Endothelial cell of umbilical vein (primary cell): ENCODE data around the gene FAM43B.

ENCODE experiments used
- EZH2 ChIP-seq: IDR thresholded peaks from 2 replicates; pipeline ENCODE4 v1.6.1; 2012; ENCODE audit warnings: borderline replicate concordance, low read depth, mild to moderate bottlenecking, moderate library complexity, low read length, inconsistent platforms; ENCODE audit not compliant: severe bottlenecking
- MYC ChIP-seq: IDR thresholded peaks from one replicate; pipeline ENCODE4 v1.6.1; 2011; ENCODE audit warnings: mild to moderate bottlenecking, low read depth, low read length
- TF ChIP-seq, protein P1 (sequence below), 2 donors: IDR thresholded peaks; 1 replicate in 1 of 2; 2 replicates in 1 of 2; pipeline ENCODE4 v1.5.1; 2011; ENCODE audit warnings: low read length in 2 of 2, mild to moderate bottlenecking in 2 of 2, moderate library complexity in 2 of 2, control low read depth in 1 of 2, inconsistent platforms in 1 of 2, low read depth in 1 of 2; ENCODE audit not compliant: insufficient read depth in 1 of 2; ENCODE audit errors: extremely low read depth in 1 of 2

- no peak for TF ChIP-seq MYC
- TF ChIP-seq, protein P1, sequence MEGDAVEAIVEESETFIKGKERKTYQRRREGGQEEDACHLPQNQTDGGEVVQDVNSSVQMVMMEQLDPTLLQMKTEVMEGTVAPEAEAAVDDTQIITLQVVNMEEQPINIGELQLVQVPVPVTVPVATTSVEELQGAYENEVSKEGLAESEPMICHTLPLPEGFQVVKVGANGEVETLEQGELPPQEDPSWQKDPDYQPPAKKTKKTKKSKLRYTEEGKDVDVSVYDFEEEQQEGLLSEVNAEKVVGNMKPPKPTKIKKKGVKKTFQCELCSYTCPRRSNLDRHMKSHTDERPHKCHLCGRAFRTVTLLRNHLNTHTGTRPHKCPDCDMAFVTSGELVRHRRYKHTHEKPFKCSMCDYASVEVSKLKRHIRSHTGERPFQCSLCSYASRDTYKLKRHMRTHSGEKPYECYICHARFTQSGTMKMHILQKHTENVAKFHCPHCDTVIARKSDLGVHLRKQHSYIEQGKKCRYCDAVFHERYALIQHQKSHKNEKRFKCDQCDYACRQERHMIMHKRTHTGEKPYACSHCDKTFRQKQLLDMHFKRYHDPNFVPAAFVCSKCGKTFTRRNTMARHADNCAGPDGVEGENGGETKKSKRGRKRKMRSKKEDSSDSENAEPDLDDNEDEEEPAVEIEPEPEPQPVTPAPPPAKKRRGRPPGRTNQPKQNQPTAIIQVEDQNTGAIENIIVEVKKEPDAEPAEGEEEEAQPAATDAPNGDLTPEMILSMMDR (IDR thresholded peaks at IDR 0.05; ENCODE audit: extremely low read depth in 1 of 2, insufficient read depth in 1 of 2, low read depth in 1 of 2, low read length in 2 of 2), result no peak
- TF ChIP-seq EZH2, result no peak
Measured at GRCh38 chr1:20571427-20571826, 19.1 kb downstream of the FAM43B start.
